OCI-LY3 (cell line): ENCODE measurements around the gene TMEM108.

Experiments used
- EZH2phosphoT487 ChIP-seq: fragments of 200-600 bp; shearing (Covaris generic); IDR thresholded peaks from 2 replicates; pipeline ENCODE4 v1.6.1; 2018; ENCODE audit warnings: antibody characterized with exemption, mixed run types, low read depth
- TF ChIP-seq, protein P1 (sequence below): fragments of 200-600, 300-600 bp; sonication (generic); IDR thresholded peaks from 2 replicates; pipeline ENCODE4 v1.5.1; 2014; ENCODE audit warnings: antibody characterized with exemption, low read length, low read depth

GRCh38 chr3:133025546-133025945 lies 12.6 kb upstream of the TMEM108 start:
- TF ChIP-seq, protein P1, sequence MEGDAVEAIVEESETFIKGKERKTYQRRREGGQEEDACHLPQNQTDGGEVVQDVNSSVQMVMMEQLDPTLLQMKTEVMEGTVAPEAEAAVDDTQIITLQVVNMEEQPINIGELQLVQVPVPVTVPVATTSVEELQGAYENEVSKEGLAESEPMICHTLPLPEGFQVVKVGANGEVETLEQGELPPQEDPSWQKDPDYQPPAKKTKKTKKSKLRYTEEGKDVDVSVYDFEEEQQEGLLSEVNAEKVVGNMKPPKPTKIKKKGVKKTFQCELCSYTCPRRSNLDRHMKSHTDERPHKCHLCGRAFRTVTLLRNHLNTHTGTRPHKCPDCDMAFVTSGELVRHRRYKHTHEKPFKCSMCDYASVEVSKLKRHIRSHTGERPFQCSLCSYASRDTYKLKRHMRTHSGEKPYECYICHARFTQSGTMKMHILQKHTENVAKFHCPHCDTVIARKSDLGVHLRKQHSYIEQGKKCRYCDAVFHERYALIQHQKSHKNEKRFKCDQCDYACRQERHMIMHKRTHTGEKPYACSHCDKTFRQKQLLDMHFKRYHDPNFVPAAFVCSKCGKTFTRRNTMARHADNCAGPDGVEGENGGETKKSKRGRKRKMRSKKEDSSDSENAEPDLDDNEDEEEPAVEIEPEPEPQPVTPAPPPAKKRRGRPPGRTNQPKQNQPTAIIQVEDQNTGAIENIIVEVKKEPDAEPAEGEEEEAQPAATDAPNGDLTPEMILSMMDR: no peak
- no peak for TF ChIP-seq EZH2phosphoT487
